ENCODE results near the gene FES.
"Not testable (repeated sequence)": the region's sequence is repeated elsewhere in the genome, so short reads cannot be mapped to it uniquely, and the experiment has no call there.

FES gene

DNA sequence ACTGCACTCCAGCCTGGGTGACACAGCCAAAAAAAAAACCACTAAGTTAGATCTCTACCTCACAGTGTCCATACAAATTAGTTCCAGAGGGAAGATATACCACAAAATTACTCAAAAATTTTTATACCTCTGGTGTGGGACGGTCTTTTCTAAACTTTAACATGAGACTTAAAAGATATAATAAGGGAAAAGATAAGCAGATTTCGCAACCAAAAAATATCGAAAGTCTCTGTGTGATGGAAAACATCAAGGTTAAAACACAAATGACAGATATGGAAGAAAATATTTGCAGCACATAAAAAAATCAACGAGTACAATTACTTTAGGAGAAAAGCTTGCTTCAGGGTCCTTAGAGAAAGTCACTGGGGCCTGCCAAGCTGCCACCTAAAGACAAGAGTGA lies 37.6 kb downstream of the FES start:
- Histone ChIP-seq H3K4me3 (ENCODE audit: low read length) (no peak overlapping the region), H3K4me1 (ENCODE audit: control insufficient read depth, insufficient read depth, low read length) (no peaks in the 10 kb centered on the region), H3K27me3 (ENCODE audit: control insufficient read depth, insufficient read depth, low read length) (no peaks in the 10 kb centered on the region), H3K9me3 (ENCODE audit: control insufficient read depth, low read length) (no peaks in the 10 kb centered on the region), H3K36me3 (ENCODE audit: control insufficient read depth, insufficient read depth, low read length) (peaks cover 7% of the 10 kb centered on the region), H3K9ac (ENCODE audit: low read length) (no peak overlapping the region)

DNA sequence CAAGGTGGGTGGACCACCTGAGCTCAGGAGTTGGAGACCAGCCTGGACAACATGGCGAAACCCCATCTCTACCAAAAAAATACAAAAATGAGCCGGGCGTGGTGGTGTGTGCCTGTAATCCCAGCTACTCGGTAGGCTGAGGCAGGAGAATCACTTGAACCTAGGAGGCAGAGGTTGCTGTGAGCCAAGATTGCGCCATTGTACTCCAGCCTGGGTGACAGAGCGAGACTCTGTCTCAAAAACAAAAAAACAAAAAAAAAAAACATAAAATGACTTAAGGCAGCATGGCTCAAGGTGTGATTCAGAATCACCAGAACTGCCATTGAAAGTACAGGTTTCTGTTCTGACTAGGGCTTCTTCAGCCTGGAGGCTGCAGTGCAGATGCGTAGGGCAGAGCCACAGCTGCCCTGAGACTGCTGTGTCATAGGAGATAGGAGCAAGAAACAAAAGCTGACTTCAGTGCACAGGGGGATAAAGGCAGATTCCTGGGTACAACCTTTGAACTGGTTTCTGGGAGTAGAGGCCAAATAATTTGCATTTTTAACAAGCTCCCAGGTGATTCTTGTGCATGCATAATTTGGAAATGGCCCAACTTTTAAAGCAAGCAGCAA lies 38.5 kb downstream of the FES start:
- H3K4me1 ChIP-seq (ENCODE audit: control insufficient read depth, insufficient read depth, low read length); H3K36me3 ChIP-seq (ENCODE audit: control insufficient read depth, insufficient read depth, low read length); H3K9ac ChIP-seq (ENCODE audit: low read length); H3K27me3 ChIP-seq (ENCODE audit: control insufficient read depth, insufficient read depth, low read length); H3K4me3 ChIP-seq (ENCODE audit: low read length); H3K9me3 ChIP-seq (ENCODE audit: control insufficient read depth, low read length): not testable (repeated sequence)

DNA sequence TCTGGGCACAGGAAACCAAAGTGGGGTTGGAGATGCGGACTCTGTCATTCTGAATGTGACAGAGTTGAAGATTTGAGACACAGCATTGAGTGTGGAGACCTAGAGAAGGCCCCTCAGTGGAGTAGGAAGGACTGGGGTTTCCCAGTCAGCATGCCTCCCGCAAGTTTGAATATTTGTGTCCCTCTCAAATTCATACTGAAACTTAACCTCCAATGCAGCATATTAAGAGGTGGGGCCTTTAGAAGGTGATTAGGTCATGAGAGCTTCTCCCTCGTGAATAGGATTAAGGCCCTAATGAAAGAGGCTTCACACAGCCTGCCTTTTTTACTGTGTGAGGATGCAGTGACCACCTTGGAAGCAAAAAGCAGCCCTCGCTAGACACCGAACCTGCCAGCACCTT lies 40.1 kb downstream of the FES start:
- Histone ChIP-seq H3K9me3 (ENCODE audit: control insufficient read depth, low read length) (no peaks in the 10 kb centered on the region), H3K27me3 (ENCODE audit: control insufficient read depth, insufficient read depth, low read length) (no peaks in the 10 kb centered on the region), H3K4me1 (ENCODE audit: control insufficient read depth, insufficient read depth, low read length) (no peaks in the 10 kb centered on the region), H3K9ac (ENCODE audit: low read length) (no peak overlapping the region), H3K36me3 (ENCODE audit: control insufficient read depth, insufficient read depth, low read length) (no peaks in the 10 kb centered on the region), H3K4me3 (ENCODE audit: low read length) (no peak overlapping the region)

- H3K4me3 ChIP-seq (ENCODE audit: low read length); H3K9me3 ChIP-seq (ENCODE audit: control insufficient read depth, low read length); H3K36me3 ChIP-seq (ENCODE audit: control insufficient read depth, insufficient read depth, low read length); H3K9ac ChIP-seq (ENCODE audit: low read length); H3K27me3 ChIP-seq (ENCODE audit: control insufficient read depth, insufficient read depth, low read length): not testable (repeated sequence)
- H3K4me1 ChIP-seq (ENCODE audit: control insufficient read depth, insufficient read depth, low read length) = peaks cover 12% of the 10 kb centered on the region
Observed at GRCh38 chr15:90926766-90927165, 42.5 kb downstream of the FES start.

DNA sequence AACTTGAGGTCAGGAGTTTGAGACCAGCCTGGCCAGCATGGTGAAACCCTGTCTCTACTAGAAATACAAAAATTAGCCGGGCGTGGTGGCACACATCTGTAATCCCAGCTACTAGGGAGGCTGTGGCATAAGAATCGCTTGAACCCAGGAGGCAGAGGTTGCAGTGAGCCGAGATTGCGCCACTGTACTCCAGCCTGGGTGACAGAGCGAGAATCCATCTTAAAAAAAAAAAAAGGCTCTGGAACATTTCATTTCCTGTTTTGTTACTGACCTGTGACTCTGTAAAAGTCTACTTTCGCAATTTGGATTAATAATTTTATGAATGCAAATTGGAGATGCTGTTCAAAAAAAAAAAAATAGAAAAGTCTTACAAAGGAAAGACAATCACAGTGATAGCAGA lies 43.8 kb downstream of the FES start:
- not testable (repeated sequence) for H3K9ac ChIP-seq (ENCODE audit: low read length); H3K27me3 ChIP-seq (ENCODE audit: control insufficient read depth, insufficient read depth, low read length); H3K4me3 ChIP-seq (ENCODE audit: low read length); H3K9me3 ChIP-seq (ENCODE audit: control insufficient read depth, low read length); H3K36me3 ChIP-seq (ENCODE audit: control insufficient read depth, insufficient read depth, low read length)
- H3K4me1 ChIP-seq (ENCODE audit: control insufficient read depth, insufficient read depth, low read length) = peaks cover 17% of the 10 kb centered on the region

DNA sequence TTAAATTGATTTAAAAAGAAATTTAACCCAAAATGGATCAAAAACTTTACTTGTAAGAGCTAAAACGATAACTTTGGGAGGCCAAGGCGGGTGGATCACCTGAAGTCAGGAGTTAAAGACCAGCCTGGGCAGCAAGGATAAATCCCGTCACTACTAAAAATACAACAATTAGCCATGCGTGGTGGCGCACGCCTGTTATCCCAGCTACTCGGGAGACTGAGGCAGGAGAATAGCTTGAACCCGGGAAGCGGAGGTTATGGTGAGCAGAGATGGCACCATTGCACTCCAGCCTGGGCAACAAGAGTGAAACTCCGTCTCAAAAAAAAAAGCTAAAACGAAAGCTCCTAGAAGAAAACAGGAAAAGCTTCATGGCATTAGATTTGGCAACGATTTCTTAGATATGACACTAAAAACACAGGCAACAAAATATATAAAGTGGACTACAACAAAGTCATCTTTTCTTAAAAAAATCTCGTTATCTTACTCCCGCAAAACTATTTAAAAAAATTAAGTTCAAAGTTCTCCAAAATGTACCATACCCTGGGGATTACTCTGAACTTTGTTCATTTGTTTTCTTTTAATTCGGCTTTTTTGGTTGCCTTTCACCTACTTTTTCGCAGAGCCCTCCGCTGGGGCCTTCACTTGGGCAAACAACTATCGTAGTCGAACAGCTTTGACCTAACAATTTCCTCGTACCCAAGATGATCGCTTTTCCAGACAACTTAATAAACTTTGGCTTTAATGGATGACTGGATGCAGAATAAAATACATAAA lies 45.1 kb downstream of the FES start:
- H3K4me1 ChIP-seq (ENCODE audit: control insufficient read depth, insufficient read depth, low read length) = peaks cover 23% of the 10 kb centered on the region
- no peaks in the 10 kb centered on the region for H3K27me3 ChIP-seq (ENCODE audit: control insufficient read depth, insufficient read depth, low read length)
- H3K36me3 ChIP-seq (ENCODE audit: control insufficient read depth, insufficient read depth, low read length) = no peaks in the 10 kb centered on the region
- H3K9me3 ChIP-seq (ENCODE audit: control insufficient read depth, low read length) = no peaks in the 10 kb centered on the region
- H3K4me3 ChIP-seq (ENCODE audit: low read length) = peak overlapping the region; percentile 51
- H3K9ac ChIP-seq (ENCODE audit: low read length) = peak overlapping the region; percentile 84

DNA sequence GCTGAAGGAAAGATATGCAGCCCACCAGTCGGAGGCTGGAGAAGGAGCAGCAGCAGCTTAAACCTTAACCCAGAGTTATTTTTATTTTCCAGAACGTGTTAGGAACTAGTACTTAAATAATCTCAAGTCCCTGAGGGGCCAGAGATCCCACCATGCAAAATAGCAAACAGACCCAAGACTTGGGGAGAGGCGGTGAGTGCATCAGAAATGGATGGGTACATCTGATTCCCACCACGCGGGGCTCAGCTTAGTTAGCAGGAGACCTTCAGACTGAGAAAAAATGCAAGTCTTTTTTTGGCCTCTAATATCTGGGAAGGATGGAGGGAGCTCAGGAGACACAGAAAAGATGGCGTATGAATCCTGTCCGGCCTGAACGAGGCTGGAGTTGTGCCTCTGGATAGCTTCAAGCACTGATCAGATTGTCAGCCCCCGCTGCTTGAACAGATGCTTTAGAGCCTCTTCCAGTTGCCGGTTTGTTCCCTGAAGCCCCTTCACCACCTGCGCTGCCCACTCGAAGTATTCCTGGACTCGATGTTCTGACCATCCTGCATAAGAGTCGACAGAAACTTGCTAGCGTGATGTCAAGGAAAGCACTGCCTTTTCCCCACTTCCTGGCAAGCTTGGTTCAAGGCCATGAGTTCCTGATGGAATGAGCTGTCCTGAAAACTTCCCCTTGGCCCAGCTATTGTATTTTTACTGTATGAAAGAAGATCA lies 46.7 kb downstream of the FES start:
- Histone ChIP-seq H3K4me3 (ENCODE audit: low read length) (peak overlapping the region; percentile 51), H3K9ac (ENCODE audit: low read length) (peak overlapping the region; percentile 84), H3K36me3 (ENCODE audit: control insufficient read depth, insufficient read depth, low read length) (no peaks in the 10 kb centered on the region), H3K4me1 (ENCODE audit: control insufficient read depth, insufficient read depth, low read length) (peaks cover 32% of the 10 kb centered on the region), H3K9me3 (ENCODE audit: control insufficient read depth, low read length) (no peaks in the 10 kb centered on the region), H3K27me3 (ENCODE audit: control insufficient read depth, insufficient read depth, low read length) (no peaks in the 10 kb centered on the region)

DNA sequence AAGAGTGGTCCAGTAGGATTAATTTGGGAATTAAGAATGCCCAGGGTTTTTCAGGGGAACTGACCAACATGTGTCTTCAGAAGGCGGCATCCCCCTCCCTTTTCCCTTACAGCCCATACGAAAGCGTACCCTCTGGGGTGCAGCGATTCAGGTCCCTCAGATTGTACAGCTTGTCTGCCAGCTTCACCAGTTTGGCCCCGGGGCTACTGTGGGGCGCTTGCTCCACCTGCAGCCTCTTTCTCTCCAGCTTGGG lies 47.2 kb downstream of the FES start:
- Histone ChIP-seq H3K27me3 (ENCODE audit: control insufficient read depth, insufficient read depth, low read length) (no peaks in the 10 kb centered on the region), H3K9me3 (ENCODE audit: control insufficient read depth, low read length) (no peaks in the 10 kb centered on the region), H3K36me3 (ENCODE audit: control insufficient read depth, insufficient read depth, low read length) (no peaks in the 10 kb centered on the region), H3K4me1 (ENCODE audit: control insufficient read depth, insufficient read depth, low read length) (peaks cover 37% of the 10 kb centered on the region), H3K4me3 (ENCODE audit: low read length) (peak overlapping the region; percentile 58), H3K9ac (ENCODE audit: low read length) (peak overlapping the region; percentile 84)

DNA sequence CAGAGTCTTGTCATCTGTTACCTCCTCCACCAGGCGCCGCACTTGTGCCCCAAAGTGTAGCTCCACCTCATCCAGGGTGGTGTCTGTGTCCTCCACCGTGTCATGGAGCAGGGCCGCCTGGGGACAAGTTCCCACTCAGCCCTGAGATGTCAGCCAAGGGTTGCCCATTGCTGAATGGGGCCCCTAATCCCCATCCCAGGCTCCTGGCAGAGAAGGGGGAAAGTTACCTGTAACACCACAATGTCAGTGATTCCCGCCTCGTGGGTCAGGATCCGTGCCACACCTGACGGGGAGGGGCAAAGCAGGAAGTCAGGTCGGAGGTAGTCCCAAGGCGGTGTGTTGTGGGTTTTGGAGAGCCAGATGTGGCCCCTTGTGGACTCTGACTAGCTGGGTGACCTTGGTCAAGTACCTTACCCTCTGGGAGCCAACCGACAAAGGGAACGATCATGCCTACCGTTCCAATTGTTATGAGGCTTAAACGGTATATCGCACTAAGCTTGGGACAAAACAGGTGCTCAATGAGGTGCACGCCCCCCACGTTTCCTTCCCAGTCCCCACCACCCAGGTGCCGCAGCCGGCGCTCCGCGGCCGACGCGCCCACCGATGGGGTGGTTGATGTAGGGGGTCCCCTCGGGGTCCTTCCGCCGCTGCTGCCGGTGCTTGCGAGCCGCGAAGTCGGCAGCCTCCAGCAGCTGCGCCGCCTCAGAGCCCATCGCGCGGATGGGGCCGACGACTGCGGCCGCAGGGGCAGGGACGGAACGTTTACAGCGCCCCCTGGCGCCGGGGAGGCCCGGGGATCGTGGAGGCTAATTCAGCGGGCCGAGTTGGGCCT lies 47.7 kb downstream of the FES start, which contains the start of gene HDDC3:
TSS of gene HDDC3 (minus strand) at position 722 of the 832 bp plus-strand sequence. CDS start at position 713, 9 bp downstream.
- H3K27me3 ChIP-seq (ENCODE audit: control insufficient read depth, insufficient read depth, low read length) = no peaks in the 10 kb centered on the region
- peaks cover 37% of the 10 kb centered on the region for H3K4me1 ChIP-seq (ENCODE audit: control insufficient read depth, insufficient read depth, low read length)

DNA sequence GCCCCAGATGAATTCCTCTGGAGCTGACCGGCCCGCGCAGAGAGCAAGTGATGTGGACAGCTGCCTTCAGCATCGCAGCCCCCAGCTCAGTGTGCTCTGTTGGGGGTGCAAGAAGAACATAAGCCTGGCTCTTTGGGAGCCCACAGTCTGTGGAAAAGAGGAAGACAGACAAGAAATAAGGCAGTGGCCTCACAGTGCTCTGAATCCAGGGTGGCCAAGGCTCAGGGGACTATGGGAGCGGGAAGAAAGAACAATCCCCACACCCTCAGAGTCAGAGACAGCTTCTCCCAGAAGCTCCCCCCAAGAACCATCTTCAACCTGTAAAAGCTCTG lies 48.3 kb downstream of the FES start:
- H3K4me3 ChIP-seq (ENCODE audit: low read length) = no peak overlapping the region
- H3K9me3 ChIP-seq (ENCODE audit: control insufficient read depth, low read length) = no peaks in the 10 kb centered on the region
- H3K27me3 ChIP-seq (ENCODE audit: control insufficient read depth, insufficient read depth, low read length) = no peaks in the 10 kb centered on the region
- peak overlapping the region; percentile 84 for H3K9ac ChIP-seq (ENCODE audit: low read length)
- peaks cover 4% of the 10 kb centered on the region for H3K36me3 ChIP-seq (ENCODE audit: control insufficient read depth, insufficient read depth, low read length)
- peaks cover 37% of the 10 kb centered on the region for H3K4me1 ChIP-seq (ENCODE audit: control insufficient read depth, insufficient read depth, low read length)

More for the DNA sequence above, 47.7 kb downstream of the FES start, which contains the start of gene HDDC3:
- H3K36me3 ChIP-seq (ENCODE audit: control insufficient read depth, insufficient read depth, low read length) = peaks cover 4% of the 10 kb centered on the region
- H3K9me3 ChIP-seq (ENCODE audit: control insufficient read depth, low read length) = no peaks in the 10 kb centered on the region
- H3K9ac ChIP-seq (ENCODE audit: low read length) = peak within 1 kb of the TSS; percentile 84
- peak within 1 kb of the TSS; percentile 58 for H3K4me3 ChIP-seq (ENCODE audit: low read length)

DNA sequence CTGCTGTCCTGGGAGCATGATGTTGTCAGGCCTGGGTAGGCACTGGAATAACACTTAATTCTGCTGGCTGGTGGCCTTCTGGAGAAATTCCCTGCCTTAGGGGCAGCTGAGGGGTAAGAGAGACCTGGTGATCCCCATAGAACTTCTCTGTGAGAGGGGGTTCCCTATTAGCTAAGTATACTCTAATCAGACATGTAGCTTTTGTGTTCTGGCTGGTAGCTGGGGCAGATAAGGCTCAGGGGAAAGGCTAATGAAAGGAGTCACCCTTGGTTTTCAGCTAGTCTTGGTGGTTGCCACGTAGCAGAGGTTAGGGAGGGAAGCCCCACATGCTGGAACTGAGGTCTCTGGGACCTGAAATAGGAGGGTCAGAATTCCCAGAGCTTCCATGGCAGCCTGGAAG lies 49.0 kb downstream of the FES start:
- Histone ChIP-seq H3K9me3 (ENCODE audit: control insufficient read depth, low read length) (no peaks in the 10 kb centered on the region), H3K36me3 (ENCODE audit: control insufficient read depth, insufficient read depth, low read length) (peaks cover 4% of the 10 kb centered on the region), H3K4me3 (ENCODE audit: low read length) (no peak overlapping the region), H3K27me3 (ENCODE audit: control insufficient read depth, insufficient read depth, low read length) (no peaks in the 10 kb centered on the region), H3K4me1 (ENCODE audit: control insufficient read depth, insufficient read depth, low read length) (peaks cover 37% of the 10 kb centered on the region), H3K9ac (ENCODE audit: low read length) (no peak overlapping the region)

Data from mucosa of stomach (tissue), 1 donor.